Breast epithelium (tissue), 3 donors: Measurements from ENCODE around the gene CFAP46.

Experiments
- CTCF ChIP-seq, 3 donors: fragments of 450-650 bp; IDR thresholded peaks; one replicate each; pipeline ENCODE4 v1.5.1; 2016 to 2017; ENCODE audit warnings: antibody characterized with exemption in 3 of 3, mild to moderate bottlenecking in 3 of 3, moderate library complexity in 3 of 3
- POLR2A ChIP-seq: fragments of 450-650 bp; IDR thresholded peaks from one replicate; pipeline ENCODE4 v1.6.1; 2016; ENCODE audit warnings: antibody characterized with exemption, mild to moderate bottlenecking, moderate library complexity

GRCh38 chr10:132909491-132910071, 32.8 kb downstream of the CFAP46 start:
- TF ChIP-seq CTCF (IDR thresholded peaks at IDR 0.05) (no peak), POLR2A (no peak)
